GM21576 (cell line): ENCODE data around the gene SAMM50.

Experiments
- ATAC-seq: cut with Tn5 transposase; IDR thresholded peaks from one replicate; pipeline ENCODE4 v1.9.1; 2021; ENCODE audit warnings: mild to moderate bottlenecking, moderate library complexity; ENCODE audit not compliant: unreplicated experiment

SAMM50 gene

GRCh38 chr22:43945632-43946383, 9.4 kb upstream of the SAMM50 start:
- no peak for ATAC-seq

- no peak for ATAC-seq
These were observed 8.9 kb upstream of the SAMM50 start for GRCh38 chr22:43946384-43946667.

- ATAC-seq, result no peak
These were observed 6.3 kb upstream of the SAMM50 start for GRCh38 chr22:43948836-43949406.

- no peak for ATAC-seq
These were observed 3.9 kb upstream of the SAMM50 start for GRCh38 chr22:43951391-43951790.

- ATAC-seq, result no peak
These were observed 3.3 kb upstream of the SAMM50 start for GRCh38 chr22:43951966-43952365.

- ATAC-seq, result no peak
These were observed 1.1 kb upstream of the SAMM50 start for GRCh38 chr22:43953988-43954785.

- no peak for ATAC-seq
These were observed 891 bp downstream of the SAMM50 start for GRCh38 chr22:43955883-43956782.

GRCh38 chr22:43956805-43957463, 1.7 kb downstream of the SAMM50 start:
- ATAC-seq, result no peak

GRCh38 chr22:43957871-43958270, 2.6 kb downstream of the SAMM50 start:
- ATAC-seq, result no peak

- ATAC-seq, result no peak
These were observed 9.1 kb downstream of the SAMM50 start for GRCh38 chr22:43964314-43964857.

- no peak for ATAC-seq
These were observed 11.8 kb downstream of the SAMM50 start for GRCh38 chr22:43967069-43967468.

GRCh38 chr22:43968614-43969013, 13.4 kb downstream of the SAMM50 start:
- no peak for ATAC-seq

- no peak for ATAC-seq
These were observed 14.0 kb downstream of the SAMM50 start for GRCh38 chr22:43969021-43969878.

GRCh38 chr22:43969989-43970755, 14.9 kb downstream of the SAMM50 start:
- no peak for ATAC-seq

GRCh38 chr22:43971112-43971511, 15.9 kb downstream of the SAMM50 start:
- ATAC-seq, result no peak

GRCh38 chr22:43972931-43973462, 17.8 kb downstream of the SAMM50 start:
- no peak for ATAC-seq

- no peak for ATAC-seq
These were observed 18.8 kb downstream of the SAMM50 start for GRCh38 chr22:43974028-43974545.

GRCh38 chr22:43975041-43975440, 19.8 kb downstream of the SAMM50 start:
- no peak for ATAC-seq
